ENCODE results near the gene HES1.

DNA sequence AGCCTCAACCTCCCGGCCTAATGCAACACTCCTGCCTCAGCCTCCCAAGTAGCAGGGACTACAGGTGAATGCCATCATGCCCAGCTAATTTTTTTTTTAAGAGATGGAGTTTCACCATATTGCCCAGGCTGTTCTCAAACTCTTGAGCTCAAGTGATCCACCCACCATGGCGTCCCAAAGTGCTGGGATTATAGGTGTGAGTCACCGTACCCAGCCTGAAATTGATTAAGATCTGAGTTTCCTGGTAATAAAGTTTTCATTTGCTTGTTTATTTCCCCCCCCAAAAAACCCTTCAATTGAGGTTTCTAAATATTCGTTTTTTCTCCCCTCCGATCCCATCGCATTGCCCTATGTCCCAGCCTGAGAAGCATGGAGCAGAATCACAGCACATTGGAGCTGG is 39.0 kb downstream of the HES1 start:
- TF ChIP-seq, protein P1, sequence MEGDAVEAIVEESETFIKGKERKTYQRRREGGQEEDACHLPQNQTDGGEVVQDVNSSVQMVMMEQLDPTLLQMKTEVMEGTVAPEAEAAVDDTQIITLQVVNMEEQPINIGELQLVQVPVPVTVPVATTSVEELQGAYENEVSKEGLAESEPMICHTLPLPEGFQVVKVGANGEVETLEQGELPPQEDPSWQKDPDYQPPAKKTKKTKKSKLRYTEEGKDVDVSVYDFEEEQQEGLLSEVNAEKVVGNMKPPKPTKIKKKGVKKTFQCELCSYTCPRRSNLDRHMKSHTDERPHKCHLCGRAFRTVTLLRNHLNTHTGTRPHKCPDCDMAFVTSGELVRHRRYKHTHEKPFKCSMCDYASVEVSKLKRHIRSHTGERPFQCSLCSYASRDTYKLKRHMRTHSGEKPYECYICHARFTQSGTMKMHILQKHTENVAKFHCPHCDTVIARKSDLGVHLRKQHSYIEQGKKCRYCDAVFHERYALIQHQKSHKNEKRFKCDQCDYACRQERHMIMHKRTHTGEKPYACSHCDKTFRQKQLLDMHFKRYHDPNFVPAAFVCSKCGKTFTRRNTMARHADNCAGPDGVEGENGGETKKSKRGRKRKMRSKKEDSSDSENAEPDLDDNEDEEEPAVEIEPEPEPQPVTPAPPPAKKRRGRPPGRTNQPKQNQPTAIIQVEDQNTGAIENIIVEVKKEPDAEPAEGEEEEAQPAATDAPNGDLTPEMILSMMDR (conservative IDR thresholded peaks at IDR 0.05 in 1 of 2, IDR thresholded peaks at IDR 0.05 in 1 of 2; ENCODE audit: extremely low read depth in 1 of 2, insufficient read depth in 1 of 2, low read depth in 1 of 2, low read length in 2 of 2), result no peak
- TF ChIP-seq EZH2 (IDR thresholded peaks at IDR 0.05; ENCODE audit: borderline replicate concordance, low read length), result no peak
